Endothelial cell of umbilical vein (primary cell): ENCODE measurements around the gene RBSN. TPM values are rescaled to one million over a fixed set of nuclear protein-coding genes. Genes with fewer than 3 reads are reported as not detected.

Experiments used
- BruUV-seq: library from RNA; stranded (reverse); fragments of 400-500 nt; replicated peaks from 2 replicates; lab custom pipeline; 2021; lab: Mats Ljungman, UMichigan
- CTCF ChIA-PET: fragments of 300-600, 350-600 bp; sonication (Branson Sonifier 250); formaldehyde crosslinking; loops from one replicate; lab custom pipeline; 2021; ENCODE audit warnings: antibody characterized with exemption, inconsistent platforms; lab: Charles Lee
- POLR2A ChIA-PET: fragments of 300-600, 350-600 bp; sonication (Branson Sonifier 250); formaldehyde crosslinking; loops from one replicate; lab custom pipeline; 2021; ENCODE audit warnings: antibody characterized with exemption, inconsistent platforms; lab: Charles Lee
- DNase-seq: peaks from one replicate; pipeline ENCODE4 v3.0.0-alpha.2; 2011; ENCODE audit warnings: low read depth, low spot score
- FAIRE-seq: peaks from 2 replicates; lab custom pipeline; 2011; peaks lifted over from hg19 to GRCh38; lab: Jason Lieb, UNC
- H2AFZ ChIP-seq: 2 replicates; pipeline ENCODE4 v1.6.0; 2012; ENCODE audit warnings: low read depth, low read length, control low read depth, inconsistent platforms
- H3K27ac ChIP-seq: 2 replicates; pipeline ENCODE4 v1.5.1; 2011; ENCODE audit warnings: low read depth, mild to moderate bottlenecking, control low read depth, low read length, moderate library complexity; ENCODE audit not compliant: insufficient read depth
- H3K27me3 ChIP-seq, 2 experiments: 2 replicates each; pipeline versions ENCODE4 v1.6.0 to v1.6.1; 2011; ENCODE audit warnings: low read length in 2 of 2, mixed read lengths in 1 of 2; ENCODE audit not compliant: control insufficient read depth in 2 of 2, insufficient read depth in 2 of 2
- H3K36me3 ChIP-seq, 2 experiments: 2 replicates in 1 of 2; 3 replicates in 1 of 2; pipeline ENCODE4 v1.5.1; 2011; ENCODE audit warnings: low read length in 2 of 2, mild to moderate bottlenecking in 1 of 2, moderate library complexity in 1 of 2; ENCODE audit not compliant: control insufficient read depth in 2 of 2, insufficient read depth in 2 of 2; ENCODE audit errors: extremely low read depth in 1 of 2
- H3K4me1 ChIP-seq: 3 replicates; pipeline ENCODE4 v1.5.1; 2011; ENCODE audit warnings: mild to moderate bottlenecking, low read length; ENCODE audit not compliant: control insufficient read depth, insufficient read depth; ENCODE audit errors: extremely low read depth
- H3K4me2 ChIP-seq: 2 replicates; pipeline ENCODE4 v1.6.1; 2011; ENCODE audit warnings: low read length, control low read depth, mixed read lengths; ENCODE audit not compliant: insufficient read depth
- H3K4me3 ChIP-seq, 3 experiments: fragments of 200-600 bp in 1 of 3; sonication (generic), shearing (Covaris generic) in 1 of 3; replicated peaks in 1 of 3; 2 replicates each; pipeline ENCODE4 v1.5.1; 2011 to 2016; ENCODE audit warnings: control low read depth in 3 of 3, low read length in 3 of 3, mild to moderate bottlenecking in 2 of 3, inconsistent platforms in 1 of 3, low read depth in 1 of 3, moderate library complexity in 1 of 3; ENCODE audit not compliant: insufficient read depth in 1 of 3
- H3K79me2 ChIP-seq: 2 replicates; pipeline ENCODE4 v1.6.0; 2012; ENCODE audit warnings: low read length, inconsistent platforms; ENCODE audit not compliant: control insufficient read depth, insufficient read depth
- H3K9ac ChIP-seq: replicated peaks from 2 replicates; pipeline ENCODE3; 2011; ENCODE audit warnings: low read length, control low read depth; ENCODE audit not compliant: insufficient read depth; ENCODE audit errors: extremely low read depth
- H3K9me1 ChIP-seq: replicated peaks from 3 replicates; pipeline ENCODE4 v1.6.0; 2011; ENCODE audit warnings: mild to moderate bottlenecking, low read length; ENCODE audit not compliant: control insufficient read depth, insufficient read depth; ENCODE audit errors: extremely low read depth
- H3K9me3 ChIP-seq: replicated peaks from 2 replicates; pipeline ENCODE4 v1.5.1; 2012; ENCODE audit warnings: low read length, inconsistent platforms; ENCODE audit not compliant: control insufficient read depth, insufficient read depth
- H4K20me1 ChIP-seq: replicated peaks from 2 replicates; pipeline ENCODE3; 2011; ENCODE audit warnings: mild to moderate bottlenecking, low read length; ENCODE audit not compliant: control insufficient read depth, insufficient read depth; ENCODE audit errors: extremely low read depth
- EZH2 ChIP-seq: IDR thresholded peaks from 2 replicates; pipeline ENCODE4 v1.6.1; 2012; ENCODE audit warnings: borderline replicate concordance, low read depth, mild to moderate bottlenecking, moderate library complexity, low read length, inconsistent platforms; ENCODE audit not compliant: severe bottlenecking
- FOS ChIP-seq: IDR thresholded peaks from 2 replicates; pipeline ENCODE4 v1.6.1; 2011; ENCODE audit warnings: mild to moderate bottlenecking, low read length, moderate library complexity, borderline replicate concordance; ENCODE audit not compliant: insufficient read depth
- GATA2 ChIP-seq: IDR thresholded peaks from 2 replicates; pipeline ENCODE4 v1.7.0; 2011; ENCODE audit warnings: low read depth, mild to moderate bottlenecking, moderate library complexity, mixed read lengths, low read length; ENCODE audit not compliant: insufficient read length, insufficient read depth
- JUN ChIP-seq: IDR thresholded peaks from 2 replicates; pipeline ENCODE4 v1.6.1; 2011; ENCODE audit warnings: borderline replicate concordance, low read depth; ENCODE audit not compliant: insufficient read length, insufficient read depth
- MAX ChIP-seq: IDR thresholded peaks from 2 replicates; pipeline ENCODE4 v1.6.1; 2011; ENCODE audit not compliant: insufficient read depth, insufficient read length
- MYC ChIP-seq: IDR thresholded peaks from one replicate; pipeline ENCODE4 v1.6.1; 2011; ENCODE audit warnings: mild to moderate bottlenecking, low read depth, low read length
- POLR2A ChIP-seq: IDR thresholded peaks from 2 replicates; pipeline ENCODE4 v1.6.1; 2012; ENCODE audit warnings: low read depth, mild to moderate bottlenecking, control low read depth, low read length
- POLR2AphosphoS5 ChIP-seq: IDR thresholded peaks from 2 replicates; pipeline ENCODE4 v1.6.1; 2012; ENCODE audit warnings: low read depth, mild to moderate bottlenecking, control low read depth, low read length, moderate library complexity; ENCODE audit not compliant: insufficient read depth
- dilution Hi-C: fragments of 300-500 bp; cut with MboI; formaldehyde crosslinking; loops from one replicate; pipeline ENCODE4 v1.15.0; 2019; ENCODE audit warnings: low sequenced_read_pairs; ENCODE audit not compliant: extremely low pct_ligation_motif_present
- intact Hi-C: fragments of 100-400 bp; cut with micrococcal nuclease; formaldehyde crosslinking; loops from one replicate; pipeline ENCODE4 v1.10.0; 2022
- polyA plus RNA-seq, 4 experiments: library from polyadenylated mRNA; depleted of rRNA in 3 of 4; stranded (reverse) in 3 of 4; unstranded in 1 of 4; fragments of >200 nt; gene quantifications; 2 replicates each; pipeline versions ENCODE4 v1.2.1 to v1.2.3, GENCODE V29; 2011 to 2012; ENCODE audit warnings: missing spikeins in 1 of 4
- total RNA-seq: library from RNA; stranded (reverse); gene quantifications from 2 replicates; pipeline ENCODE4 v1.2.3, GENCODE V29; 2021
- TF ChIP-seq, protein P1 (sequence below), 2 donors: IDR thresholded peaks; 1 replicate in 1 of 2; 2 replicates in 1 of 2; pipeline ENCODE4 v1.5.1; 2011; ENCODE audit warnings: low read length in 2 of 2, mild to moderate bottlenecking in 2 of 2, moderate library complexity in 2 of 2, control low read depth in 1 of 2, inconsistent platforms in 1 of 2, low read depth in 1 of 2; ENCODE audit not compliant: insufficient read depth in 1 of 2; ENCODE audit errors: extremely low read depth in 1 of 2

The RBSN gene
- total and polyA plus RNA-seq, 2 donors (not counting 3 experiments of a cell fraction or from before 2014, with no cell fraction given), result 6.7 to 23.6 TPM

DNA sequence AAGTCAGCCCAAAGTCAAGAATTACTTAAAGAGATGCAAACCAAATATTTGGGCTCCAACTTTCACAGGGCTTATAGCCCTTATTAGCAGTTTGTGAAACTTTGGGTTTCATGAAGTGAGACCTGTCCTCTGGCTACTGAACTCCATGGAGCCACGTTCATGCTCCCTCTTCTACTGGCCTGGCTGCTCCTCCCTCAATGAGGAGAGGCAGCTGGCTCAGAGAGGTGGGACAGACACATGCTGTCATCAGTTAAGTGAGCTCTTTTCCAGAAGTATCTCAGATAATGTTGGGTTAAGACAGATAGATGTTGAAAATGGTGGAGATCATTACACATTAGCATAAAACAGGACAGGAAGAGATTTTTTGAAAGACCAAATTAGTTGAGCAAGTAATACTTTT is 53.3 kb downstream of the RBSN start:
- peaks cover 36% of the 10 kb centered on the region for H3K4me1 ChIP-seq
- no peaks in the 10 kb centered on the region for H3K9me1 ChIP-seq
- intact Hi-C loops, result loop anchor here (2.0 to 10.0 kb wide), 2 partner anchors 97 to 241 kb away; no protein-coding TSS in a partner anchor
- no peak for DNase-seq
- H2AFZ ChIP-seq, result no peak overlapping the region
- H3K27ac ChIP-seq, result no peak overlapping the region
- peaks cover 19% of the 10 kb centered on the region for H3K79me2 ChIP-seq
- no peaks in the 10 kb centered on the region for H3K27me3 ChIP-seq
- no TSS peak for BruUV-seq
- FAIRE-seq, result no peak
- dilution Hi-C loops, result no loop called here
- no peak overlapping the region for H3K4me3 ChIP-seq
- H3K4me2 ChIP-seq, result no peak overlapping the region
- ChIA-PET POLR2A (no interaction called here), CTCF (no interaction called here)
- H3K9me3 ChIP-seq, result no peaks in the 10 kb centered on the region
- peaks cover 24 to 27% of the 10 kb centered on the region in 2 experiments for H3K36me3 ChIP-seq
- no peak overlapping the region for H3K9ac ChIP-seq
- no peaks in the 10 kb centered on the region for H4K20me1 ChIP-seq
- TF ChIP-seq EZH2 (no peak), MYC (no peak), POLR2A (no peak), POLR2AphosphoS5 (no peak), FOS (no peak), MAX (no peak), JUN (no peak), GATA2 (no peak)
- TF ChIP-seq, protein P1, sequence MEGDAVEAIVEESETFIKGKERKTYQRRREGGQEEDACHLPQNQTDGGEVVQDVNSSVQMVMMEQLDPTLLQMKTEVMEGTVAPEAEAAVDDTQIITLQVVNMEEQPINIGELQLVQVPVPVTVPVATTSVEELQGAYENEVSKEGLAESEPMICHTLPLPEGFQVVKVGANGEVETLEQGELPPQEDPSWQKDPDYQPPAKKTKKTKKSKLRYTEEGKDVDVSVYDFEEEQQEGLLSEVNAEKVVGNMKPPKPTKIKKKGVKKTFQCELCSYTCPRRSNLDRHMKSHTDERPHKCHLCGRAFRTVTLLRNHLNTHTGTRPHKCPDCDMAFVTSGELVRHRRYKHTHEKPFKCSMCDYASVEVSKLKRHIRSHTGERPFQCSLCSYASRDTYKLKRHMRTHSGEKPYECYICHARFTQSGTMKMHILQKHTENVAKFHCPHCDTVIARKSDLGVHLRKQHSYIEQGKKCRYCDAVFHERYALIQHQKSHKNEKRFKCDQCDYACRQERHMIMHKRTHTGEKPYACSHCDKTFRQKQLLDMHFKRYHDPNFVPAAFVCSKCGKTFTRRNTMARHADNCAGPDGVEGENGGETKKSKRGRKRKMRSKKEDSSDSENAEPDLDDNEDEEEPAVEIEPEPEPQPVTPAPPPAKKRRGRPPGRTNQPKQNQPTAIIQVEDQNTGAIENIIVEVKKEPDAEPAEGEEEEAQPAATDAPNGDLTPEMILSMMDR (IDR thresholded peaks at IDR 0.05; ENCODE audit: extremely low read depth in 1 of 2, insufficient read depth in 1 of 2, low read depth in 1 of 2, low read length in 2 of 2), result no peak
